ENCODE data around the gene PDIK1L.

- TF ChIP-seq CTCF (optimal IDR thresholded peaks at IDR 0.05 in 1 of 3, IDR thresholded peaks at IDR 0.05 in 1 of 3, conservative IDR thresholded peaks at IDR 0.05 in 1 of 3; ENCODE audit: extremely low read depth in 1 of 3, insufficient read depth in 2 of 3, low read length in 3 of 3) (no peak), EZH2 (IDR thresholded peaks at IDR 0.05; ENCODE audit: low read length) (no peak)
These were observed 39.3 kb upstream of the PDIK1L start for GRCh38 chr1:26072305-26072704.

Measured in keratinocyte (primary cell).